Measurements from ENCODE around the gene BORCS6.
"Not testable (repeated sequence)": the region's sequence is repeated elsewhere in the genome, so short reads cannot be mapped to it uniquely, and the experiment has no call there.

The BORCS6 gene

DNA sequence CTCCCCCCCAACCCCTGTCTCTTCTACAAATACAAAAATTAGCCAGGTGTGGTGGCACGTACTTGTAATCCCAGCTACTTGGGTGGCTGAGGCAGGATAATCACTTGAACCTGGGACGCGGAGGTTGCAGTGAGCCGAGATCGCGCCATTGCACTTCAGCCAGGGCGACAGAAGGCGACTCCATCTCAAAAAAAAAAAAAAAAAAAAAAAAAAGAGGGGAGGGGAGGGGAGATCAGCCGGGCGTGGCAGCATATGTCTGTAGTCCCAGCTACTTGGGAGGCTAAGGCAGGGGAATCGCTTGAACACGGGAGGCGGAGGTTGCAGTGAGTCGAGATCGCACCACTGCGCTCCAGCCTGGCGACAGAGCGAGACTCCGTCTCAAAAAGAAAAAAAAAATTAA, 19.8 kb downstream of the BORCS6 start:
- not testable (repeated sequence) for DNase-seq

DNA sequence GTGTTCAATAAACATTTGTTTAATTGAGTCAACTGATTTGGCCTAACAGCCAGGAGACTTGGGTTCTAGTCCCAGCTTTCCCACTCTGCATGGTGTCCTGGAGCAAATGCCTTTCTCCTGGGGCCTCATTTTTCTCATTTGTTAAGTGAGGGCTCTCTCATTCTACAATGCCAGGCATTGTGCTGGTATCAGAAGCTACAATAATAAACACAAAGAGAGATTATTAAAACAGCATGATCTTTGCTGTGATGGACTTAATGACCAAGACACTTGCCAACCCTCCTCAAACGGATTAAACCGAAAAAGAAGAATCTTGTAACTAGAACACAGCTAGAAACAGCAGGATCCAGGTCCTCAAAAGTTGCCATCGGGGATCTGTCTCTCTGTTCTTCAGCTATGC, 22.5 kb downstream of the BORCS6 start:
- no peak for DNase-seq

DNA sequence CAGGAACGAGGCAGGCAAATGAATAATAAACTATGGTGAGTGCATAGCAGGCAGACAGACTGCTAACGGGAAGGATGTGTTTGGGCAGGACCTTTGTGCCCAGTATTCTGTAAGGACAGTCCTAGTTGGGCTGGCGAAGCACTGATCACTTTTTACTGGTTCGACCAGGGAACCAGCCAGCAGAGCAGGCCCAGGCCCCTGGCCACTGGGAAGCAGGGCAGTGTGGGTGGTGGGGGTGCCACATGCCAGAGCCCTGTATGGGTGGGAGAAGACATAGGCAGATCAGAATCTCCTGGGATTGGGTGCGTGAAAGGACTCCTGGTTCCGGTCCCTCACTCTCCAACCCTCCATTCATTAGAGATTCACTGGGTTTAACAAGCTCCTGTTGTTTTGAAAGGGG, 23.2 kb downstream of the BORCS6 start:
- no peak for DNase-seq

DNA sequence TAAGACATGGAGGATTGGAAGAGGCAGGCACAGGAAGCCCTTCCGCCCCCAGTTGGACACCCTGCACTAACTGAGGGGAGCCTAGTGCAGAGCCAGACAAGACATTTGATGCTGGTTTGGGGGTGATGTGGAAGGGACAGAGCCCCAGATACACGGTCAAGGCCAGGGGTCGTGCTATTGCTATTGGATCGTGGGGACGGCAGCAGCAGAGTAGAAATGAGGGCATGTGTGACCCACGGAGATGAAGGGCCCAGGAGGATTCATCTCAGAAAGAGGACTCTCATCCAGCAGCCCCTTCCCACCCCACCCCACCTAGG, 25.2 kb downstream of the BORCS6 start:
- peak; percentile 56 for DNase-seq

DNA sequence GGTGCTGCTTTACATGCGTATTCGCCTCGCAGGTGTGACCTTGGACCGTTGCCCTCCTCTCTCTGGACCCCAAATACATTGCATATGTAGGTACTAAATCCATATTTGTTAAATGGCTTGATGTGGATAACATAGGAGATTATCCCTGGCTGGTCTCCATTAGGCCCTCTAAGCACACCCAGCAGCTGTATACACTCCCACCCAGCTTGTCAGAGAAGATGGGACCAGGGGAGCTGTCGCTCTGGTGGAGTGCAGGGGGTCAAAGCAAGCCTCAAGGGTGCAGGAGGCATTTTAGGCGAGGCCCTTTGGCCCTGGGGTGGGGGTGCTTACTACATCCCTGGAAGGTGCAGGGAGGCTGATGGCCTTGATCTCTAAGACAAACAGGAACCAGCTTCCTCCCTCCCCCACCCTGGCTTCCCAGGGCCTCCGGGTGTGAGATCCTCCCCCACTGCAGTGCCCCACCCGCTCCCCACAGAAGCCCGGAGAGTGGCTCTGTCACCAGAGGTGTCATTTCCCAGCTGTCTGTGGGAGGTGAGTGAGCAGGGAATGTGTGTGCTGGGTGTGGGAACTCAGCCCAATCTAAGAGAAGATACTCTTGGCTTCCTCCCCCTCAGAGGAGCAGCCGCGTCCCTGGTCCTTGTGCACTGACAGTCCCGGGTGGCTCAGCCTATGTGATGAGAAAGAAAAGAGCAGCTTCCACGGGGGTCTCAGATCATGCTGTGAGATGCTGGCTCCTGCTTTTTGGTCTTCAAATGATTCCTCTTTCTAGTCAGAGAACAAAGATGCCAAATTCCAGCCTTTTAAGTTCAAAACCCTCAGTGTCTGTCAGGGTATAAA, 25.8 kb downstream of the BORCS6 start:
- DNase-seq: peak; percentile 86

DNA sequence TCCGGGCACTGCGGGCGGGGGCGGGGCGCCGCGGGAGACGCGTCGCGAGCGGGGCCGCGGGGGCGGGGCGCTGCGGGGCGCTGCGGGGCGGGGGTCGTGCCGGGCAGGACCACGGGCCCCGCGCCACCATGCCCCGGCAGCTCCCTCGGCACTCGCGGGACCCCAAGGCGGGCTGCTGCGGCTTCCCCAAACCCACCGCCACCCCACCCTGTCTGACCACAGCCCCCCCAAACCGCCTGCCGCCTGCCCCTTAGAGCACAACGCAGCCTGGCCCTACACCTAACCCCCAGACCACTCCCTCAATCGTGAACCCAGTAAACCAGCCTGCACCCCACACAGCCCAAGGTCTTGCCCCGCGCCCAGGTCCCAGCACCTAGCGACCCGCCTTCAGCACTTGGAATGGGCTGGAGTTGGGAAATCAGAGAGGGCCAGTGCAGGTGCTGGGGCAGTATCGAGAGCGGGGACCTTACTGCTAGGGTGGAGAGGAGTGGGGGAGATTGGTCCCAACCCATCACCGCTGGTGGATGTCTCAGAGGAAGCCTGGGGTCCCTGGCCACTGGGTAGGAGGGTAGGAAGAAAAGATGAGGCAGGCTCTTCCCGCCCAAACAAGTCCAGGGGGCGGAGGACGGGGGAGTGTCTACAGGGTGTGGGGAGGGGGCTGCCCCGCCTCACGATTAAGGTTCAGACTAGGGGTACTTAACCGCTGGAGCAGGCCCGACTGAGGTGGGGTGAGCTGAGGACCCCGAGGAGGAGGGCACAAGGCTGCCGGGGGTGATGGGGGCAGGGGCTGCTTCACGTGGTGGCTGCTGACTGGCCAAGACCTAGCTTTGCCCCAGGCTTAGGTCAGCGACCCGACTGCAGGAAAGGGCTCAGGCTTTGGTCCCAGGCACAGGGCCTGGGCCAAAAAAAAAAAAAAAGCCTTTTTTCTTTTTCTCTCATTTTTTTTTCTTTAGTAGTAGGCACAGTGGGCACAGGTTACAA, 26.7 kb downstream of the BORCS6 start:
- peak; percentile 29 for DNase-seq

DNA sequence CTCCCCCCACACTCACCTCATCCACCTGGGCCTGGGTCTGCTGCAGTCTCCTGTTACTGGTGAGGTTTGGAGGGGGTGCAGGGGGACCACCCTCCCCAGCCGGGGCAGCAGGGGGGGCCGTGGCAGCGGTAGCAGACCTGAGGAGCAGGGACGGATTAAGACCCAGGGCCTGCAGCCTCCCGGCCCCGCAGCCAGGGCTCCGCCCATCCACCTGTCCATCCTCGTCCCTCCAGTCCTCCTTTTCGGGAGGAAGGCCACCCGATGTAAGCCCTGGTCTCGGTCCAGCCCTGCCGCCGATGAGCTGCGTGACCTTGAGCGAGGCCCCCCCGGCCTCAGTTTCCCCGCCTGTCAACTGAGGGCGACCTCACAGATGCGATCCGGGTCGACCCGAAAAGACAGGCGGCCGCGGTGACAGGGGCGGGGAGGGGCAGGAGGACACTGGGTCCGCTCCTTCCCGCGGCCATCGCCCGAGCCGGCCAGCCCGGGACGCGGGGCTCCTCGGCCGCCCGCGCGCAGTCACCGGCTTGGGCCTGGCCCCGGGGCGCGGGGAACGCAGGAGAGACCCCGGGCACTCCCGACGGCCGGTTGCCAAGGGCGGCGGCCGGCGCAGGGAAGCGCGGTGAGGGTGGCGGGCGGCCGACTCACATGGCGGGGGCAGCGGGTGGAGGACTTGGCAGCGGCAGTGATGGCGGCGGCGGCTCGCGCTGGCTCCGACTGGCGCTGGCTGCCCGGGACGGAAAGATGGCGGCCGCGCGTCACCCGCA, 27.6 kb downstream of the BORCS6 start, which contains the start of gene VAMP2:
TSS of gene VAMP2 (minus strand) at position 716 of the 764 bp plus-strand sequence. CDS start at position 647, 69 bp downstream.
- DNase-seq: peak; percentile 87

DNA sequence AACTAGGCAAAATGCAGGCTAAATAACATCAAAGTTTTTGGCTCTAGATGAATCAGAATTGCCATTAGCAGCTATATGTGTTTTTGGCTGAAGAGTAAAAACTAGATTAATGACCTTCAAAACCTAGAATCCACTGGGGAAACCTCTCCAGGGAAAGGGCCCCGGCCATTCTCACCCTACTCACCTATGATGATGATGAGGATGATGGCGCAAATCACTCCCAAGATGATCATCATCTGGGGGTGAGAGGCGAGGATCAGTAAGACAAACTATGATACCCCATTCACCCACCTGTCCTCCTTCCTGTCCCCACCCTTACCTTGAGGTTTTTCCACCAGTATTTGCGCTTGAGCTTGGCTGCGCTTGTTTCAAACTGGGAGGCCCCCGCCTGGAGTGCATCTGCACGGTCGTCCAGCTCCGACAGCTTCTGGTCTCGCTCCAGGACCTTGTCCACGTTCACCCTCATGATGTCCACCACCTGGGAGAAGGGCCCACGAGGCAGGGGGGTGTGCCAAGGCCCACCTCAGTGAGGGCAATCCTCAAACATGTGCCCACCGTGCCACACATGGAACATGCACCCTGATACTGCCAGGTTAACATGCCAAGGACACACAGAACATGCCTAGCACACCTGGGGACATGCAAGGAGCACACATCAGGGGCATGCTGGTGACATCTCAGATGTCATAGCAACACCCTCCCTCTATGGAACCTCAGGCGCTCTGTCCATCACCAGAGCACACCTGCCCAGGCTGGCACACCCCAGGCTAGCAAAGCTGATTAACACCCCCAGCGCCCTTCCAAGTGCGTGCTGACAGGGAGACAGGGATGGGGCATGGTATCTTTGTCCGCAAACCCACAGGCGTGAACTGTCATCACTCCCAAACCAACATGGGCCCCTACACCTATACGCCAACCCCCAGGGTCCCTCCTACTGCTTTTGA, 28.4 kb downstream of the BORCS6 start:
- DNase-seq: peak; percentile 22

DNA sequence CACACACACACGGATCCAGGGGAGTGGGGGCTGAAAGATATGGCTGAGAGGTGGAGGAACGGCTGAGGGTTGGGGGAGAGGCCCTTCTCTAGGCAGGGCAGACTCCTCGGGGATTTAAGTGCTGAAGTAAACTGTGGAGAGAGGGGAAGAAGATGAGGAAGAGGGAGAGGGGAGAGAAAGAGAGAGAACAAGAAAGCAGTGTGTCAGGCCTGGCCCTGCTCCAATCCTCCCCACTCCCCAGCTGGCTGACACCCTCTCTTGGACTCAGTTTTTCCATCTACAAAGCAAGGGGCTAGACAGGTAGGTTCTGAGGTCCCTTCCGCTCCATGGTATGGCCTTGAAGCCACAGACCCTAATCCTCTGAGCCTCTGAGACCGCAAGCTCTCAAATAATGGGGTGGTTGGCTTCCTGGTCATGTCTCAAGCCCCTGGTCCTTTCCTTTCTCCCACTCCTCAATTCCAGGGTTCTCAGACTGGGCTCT, 29.2 kb downstream of the BORCS6 start:
- DNase-seq: no peak

DNA sequence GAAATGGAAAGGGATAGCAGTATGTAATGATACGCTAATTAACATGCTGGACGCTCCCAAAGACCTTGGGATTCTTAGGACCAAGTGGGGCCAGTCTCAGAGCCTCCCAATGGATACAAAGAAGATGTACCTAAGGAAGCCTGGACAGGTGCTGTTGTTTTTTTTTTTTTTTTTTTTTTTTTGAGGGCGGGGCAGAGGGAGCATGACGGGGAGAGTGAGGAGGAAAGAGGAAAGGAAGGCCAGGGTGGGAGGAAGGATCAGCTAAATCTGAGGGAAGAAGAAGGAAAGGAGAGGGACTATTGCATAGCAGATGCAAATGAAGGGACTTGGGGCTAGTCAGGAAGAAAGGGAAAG, 29.8 kb downstream of the BORCS6 start:
- DNase-seq: no peak

DNA sequence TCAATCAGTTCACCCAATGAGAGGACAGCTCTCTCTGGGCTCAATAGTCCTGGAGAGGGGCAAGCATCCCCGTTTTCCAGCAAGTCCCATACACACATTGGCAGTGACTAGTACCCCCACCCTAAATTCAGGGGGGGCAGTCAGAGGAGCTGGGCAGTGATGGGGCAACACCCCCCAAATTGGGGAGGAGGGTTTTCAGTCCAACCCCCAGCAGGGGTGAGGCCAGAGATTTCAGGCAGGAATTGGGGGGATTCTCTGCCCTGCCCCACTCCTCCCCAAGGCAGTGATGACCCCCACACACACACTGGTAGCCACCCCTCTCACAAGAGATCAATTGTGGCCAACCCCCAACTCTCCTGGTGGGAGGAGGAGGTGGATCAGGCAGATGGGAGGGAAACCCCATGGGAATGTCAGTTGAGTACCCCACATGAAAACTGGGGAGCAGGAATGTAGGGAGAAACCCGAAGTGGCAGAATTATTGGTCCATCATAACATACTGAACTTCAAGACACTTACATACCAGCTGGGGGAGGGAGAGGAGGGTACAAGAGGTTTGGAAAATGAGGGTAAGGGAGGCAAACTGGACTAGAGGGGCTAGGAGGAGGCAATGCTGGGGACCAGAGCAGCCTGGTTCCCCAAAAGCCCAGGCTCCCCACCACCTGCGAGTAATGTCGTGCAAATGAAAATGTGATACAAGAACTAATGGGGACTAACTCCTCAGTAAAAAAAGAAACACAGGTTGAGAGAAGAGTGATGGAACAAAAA, 30.3 kb downstream of the BORCS6 start:
- DNase-seq: no peak

DNA sequence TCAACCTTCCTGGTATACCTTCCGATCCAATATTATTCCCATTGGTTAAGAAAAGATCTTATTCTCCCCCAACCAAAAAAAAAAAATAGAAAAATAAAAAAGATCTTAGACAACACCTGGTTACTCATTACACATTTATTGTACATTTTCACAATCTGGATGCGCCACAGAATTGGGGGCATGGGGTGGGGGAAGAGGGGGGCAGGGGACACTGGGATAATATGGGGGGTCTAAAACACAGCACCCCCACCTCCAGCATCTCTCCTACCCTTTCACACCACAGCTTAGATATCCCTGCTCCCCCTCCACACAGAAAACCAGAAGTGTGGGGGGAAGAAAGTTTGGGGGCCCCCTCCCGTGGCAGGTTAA, 31.0 kb downstream of the BORCS6 start:
- no peak for DNase-seq

DNA sequence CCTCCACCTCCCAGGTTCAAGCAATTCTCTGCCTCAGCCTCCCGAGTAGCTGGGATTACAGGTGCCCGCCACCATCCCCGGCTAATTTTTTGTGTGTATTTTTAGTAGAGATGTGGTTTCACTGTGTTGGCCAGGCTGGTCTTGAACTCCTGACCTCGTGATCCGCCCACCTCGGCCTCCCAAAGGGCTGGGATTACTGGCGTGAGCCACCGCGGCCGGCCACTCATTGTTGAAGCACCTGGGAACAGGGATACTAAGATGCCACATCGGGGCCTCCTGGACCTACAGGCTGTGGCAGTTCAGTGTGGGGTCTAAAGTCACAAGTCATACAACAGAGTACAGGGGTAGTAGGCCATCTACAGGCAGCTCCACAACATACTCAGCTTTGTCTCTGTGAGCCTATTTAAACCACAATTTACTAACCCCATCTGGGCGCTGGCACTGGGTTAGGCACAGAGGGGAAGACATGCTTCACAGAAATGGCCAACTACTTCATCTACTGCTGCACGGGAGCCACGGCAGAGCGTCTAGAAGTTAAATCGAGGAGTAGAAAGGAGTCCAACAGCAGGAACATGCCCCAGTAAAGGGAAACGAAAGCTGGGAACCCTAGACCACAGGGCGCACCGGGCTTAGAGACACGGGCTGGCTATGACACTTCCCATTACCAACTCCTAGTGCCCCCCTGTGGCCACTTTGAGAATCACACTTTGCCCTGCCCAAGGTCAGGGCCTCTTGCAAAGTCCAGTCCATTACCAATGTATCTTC, 31.5 kb downstream of the BORCS6 start:
- peak; percentile 88 for DNase-seq

DNA sequence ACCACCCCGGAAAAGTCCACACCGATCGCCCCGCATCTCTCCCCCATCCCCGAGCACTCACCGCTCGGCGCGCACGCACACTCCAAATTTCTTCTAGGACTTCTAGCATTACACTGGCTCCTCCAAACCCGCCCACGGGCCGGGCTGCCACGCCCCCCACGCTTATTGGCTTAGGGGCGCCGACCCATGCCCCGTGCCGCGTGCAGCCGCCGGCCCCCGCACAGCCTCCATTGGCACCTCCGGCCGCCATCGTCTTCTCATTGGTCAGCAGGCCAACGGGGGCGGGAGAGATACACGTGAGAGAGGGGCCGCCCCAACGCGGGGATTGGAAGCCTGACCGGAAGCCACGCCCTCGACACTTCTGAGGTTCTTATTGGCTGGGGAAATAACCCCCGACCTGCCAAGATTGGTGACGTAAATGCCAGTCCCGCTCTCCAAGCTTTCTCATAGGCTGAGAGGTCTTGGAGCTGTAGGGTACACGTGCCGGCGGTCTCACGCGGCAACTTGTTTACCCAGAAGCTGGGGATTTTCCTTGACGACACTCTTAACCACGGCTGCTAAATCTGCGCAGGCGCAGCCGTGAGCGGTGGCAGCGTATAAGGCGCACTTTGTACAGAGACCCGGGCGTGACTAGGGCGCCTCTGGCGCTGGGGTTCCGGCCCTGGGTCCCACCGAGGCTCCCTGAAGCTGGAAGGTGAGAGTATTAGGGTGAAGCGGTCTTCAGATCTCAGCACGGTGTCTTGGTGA, 33.6 kb downstream of the BORCS6 start:
- DNase-seq: peak; percentile 100

DNA sequence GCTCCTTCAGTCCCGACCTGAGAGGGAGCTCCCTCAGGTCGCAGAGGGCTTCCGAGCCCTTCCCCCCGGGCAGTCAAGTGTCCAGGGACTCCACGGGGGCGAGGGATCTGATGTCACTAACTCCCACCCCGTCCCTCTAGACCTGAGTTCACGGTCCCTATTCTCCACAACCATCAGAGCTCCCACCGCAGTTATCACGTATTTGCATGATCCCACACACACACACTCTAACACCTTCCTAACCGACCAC, 34.1 kb downstream of the BORCS6 start:
- no peak for DNase-seq

DNA sequence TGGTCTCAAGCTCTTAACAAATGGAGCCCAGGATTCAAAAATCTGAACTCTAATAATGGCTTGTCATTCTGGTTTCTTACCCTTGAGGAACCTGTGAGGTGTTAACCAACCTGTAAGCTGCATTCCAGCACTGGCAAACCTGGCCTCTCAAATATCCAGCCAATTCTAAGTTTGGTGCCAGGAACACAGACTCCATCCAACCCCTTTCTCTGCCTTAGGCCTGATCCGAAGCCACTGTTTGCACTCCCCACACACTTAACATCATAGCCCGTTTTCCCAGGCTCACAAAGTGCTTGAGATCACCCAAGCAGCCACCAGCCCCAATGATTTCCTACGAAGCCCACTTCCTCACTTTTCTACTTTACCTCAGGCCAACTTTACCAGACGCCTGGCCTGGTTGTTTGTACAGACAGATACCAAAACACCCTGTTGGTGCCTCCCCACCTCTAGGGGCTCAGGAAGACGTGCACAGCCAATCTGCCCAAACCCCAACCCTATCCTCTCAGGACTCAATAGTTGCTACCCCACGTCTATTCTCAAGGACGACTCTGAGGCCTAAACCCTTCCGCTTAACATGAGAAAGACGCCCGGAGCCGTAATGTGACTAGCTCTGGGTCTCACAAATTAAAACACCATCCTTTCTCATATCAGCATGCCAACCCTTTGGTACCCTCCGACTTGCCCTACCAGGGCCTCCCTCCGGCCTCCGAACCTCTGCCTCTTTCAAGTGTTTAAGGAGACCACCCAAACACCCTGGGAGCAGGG, 34.6 kb downstream of the BORCS6 start:
- DNase-seq: no peak

DNA sequence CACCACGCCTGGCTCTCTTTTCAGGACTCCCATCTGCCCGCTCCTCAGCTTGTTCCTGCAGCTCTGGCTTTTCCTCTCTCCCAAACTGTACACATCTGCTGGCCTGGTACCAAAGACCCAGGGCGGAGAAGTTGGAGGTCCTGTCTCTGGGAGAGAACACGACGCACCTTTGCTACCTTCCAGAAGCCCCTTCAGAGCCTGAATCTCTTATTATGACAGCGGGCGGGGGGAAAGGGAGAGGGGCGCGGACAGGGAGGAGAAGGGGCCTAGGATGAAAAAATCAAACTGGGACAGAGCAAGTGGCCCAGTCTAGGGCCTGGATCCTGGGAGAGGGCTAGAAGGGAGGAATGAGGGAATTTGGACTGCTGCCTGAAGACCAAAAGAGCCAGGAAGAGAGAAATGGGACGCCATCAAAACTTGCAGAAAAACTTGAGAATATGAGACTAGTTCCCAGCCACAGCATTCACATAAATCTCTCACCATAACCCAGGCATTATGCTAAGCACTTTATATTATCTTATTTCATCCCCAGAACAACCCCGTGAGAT, 35.3 kb downstream of the BORCS6 start:
- DNase-seq: no peak

DNA sequence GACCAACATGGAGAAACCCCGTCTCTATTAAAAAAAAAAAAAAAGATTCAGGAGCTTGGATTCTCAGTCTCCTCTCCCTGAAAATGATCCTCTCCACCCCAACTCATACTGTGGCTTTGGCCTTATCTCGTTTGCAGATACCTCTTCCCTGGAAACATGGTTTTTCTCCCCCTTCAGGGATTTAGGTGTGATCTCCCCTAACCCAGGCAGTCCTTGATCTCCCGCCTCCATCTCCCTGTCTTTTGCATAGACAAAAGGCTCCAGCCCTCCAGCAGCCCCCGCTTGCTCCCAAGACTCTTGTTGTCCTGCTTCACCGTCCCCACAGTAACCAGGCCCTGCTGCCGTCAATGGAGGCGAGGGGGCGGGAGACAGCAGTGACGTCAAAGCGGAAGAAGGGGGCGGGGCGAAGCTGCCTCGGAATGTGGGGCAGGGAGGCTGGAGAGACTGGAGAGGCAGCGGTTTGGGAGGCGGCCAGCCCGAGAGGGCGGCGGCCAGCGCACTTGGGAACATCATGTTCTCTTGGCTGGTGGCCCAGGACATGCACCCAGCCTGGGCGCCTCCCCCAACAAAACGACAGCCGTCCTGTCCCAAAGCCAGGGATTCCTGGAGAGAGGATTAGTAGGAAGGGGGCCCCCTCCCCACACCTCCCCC, 35.9 kb downstream of the BORCS6 start:
- DNase-seq: peak; percentile 91
